Stimulated activated CD8-positive, alpha-beta memory T cell treated with anti-CD3 and anti-CD28 coated beads, Interleukin-7, amount 100 ng/mL, for 4 hours (primary cell): ENCODE measurements around the gene SEMA3E.
"Not testable (repeated sequence)": the region's sequence is repeated elsewhere in the genome, so short reads cannot be mapped to it uniquely, and the experiment has no call there.

Source experiments
- DNase-seq, 2 donors: peaks; one replicate each; pipeline ENCODE4 v3.0.0-alpha.2; 2020; ENCODE audit warnings: low read depth in 2 of 2

SEMA3E gene

GRCh38 chr7:83559887-83560286 is 89.1 kb downstream of the SEMA3E start:
- no peak for DNase-seq

- DNase-seq, result not testable (repeated sequence)
Observed at GRCh38 chr7:83552556-83552955, 96.4 kb downstream of the SEMA3E start.

- no peak for DNase-seq
Observed at GRCh38 chr7:83550100-83550499, 98.8 kb downstream of the SEMA3E start.

- DNase-seq, result no peak
Observed at GRCh38 chr7:83548250-83548649, 100.7 kb downstream of the SEMA3E start.

- no peak for DNase-seq
Observed at GRCh38 chr7:83547526-83547925, 101.4 kb downstream of the SEMA3E start.

GRCh38 chr7:83546586-83546985 is 102.4 kb downstream of the SEMA3E start:
- no peak for DNase-seq

- no peak for DNase-seq
Observed at GRCh38 chr7:83541187-83541960, 107.6 kb downstream of the SEMA3E start.

GRCh38 chr7:83534488-83534887 is 114.5 kb downstream of the SEMA3E start:
- no peak for DNase-seq

GRCh38 chr7:83532219-83532618 is 116.7 kb downstream of the SEMA3E start:
- DNase-seq, result no peak

- no peak for DNase-seq
Observed at GRCh38 chr7:83531766-83532165, 117.2 kb downstream of the SEMA3E start.

GRCh38 chr7:83528925-83529423 is 120.0 kb downstream of the SEMA3E start:
- no peak for DNase-seq

- DNase-seq, result no peak
Observed at GRCh38 chr7:83524277-83525075, 124.5 kb downstream of the SEMA3E start.

- no peak for DNase-seq
Observed at GRCh38 chr7:83520726-83521125, 128.2 kb downstream of the SEMA3E start.

- no peak for DNase-seq
Observed at GRCh38 chr7:83519240-83519639, 129.7 kb downstream of the SEMA3E start.

- no peak for DNase-seq
Observed at GRCh38 chr7:83517035-83517700, 131.8 kb downstream of the SEMA3E start.

GRCh38 chr7:83514977-83515376 is 134.0 kb downstream of the SEMA3E start:
- DNase-seq, result no peak

- DNase-seq, result no peak
Observed at GRCh38 chr7:83509255-83510021, 139.5 kb downstream of the SEMA3E start.

GRCh38 chr7:83504330-83504729 is 144.6 kb downstream of the SEMA3E start:
- DNase-seq, result no peak

- DNase-seq, result no peak
Observed at GRCh38 chr7:83502636-83503035, 146.3 kb downstream of the SEMA3E start.

- no peak for DNase-seq
Observed at GRCh38 chr7:83494683-83495082, 154.3 kb downstream of the SEMA3E start.

GRCh38 chr7:83492802-83493201 is 156.1 kb downstream of the SEMA3E start:
- no peak for DNase-seq

- DNase-seq, result no peak
Observed at GRCh38 chr7:83487801-83488200, 161.1 kb downstream of the SEMA3E start.
